HepG2 (cell line): ENCODE results near the gene EIF4E1B. TPM values are rescaled to one million over a fixed set of nuclear protein-coding genes. Genes with fewer than 3 reads are reported as not detected.

ENCODE experiments used
- ATF7-NPFF ChIP-seq: sonication (generic); formaldehyde crosslinking; IDR thresholded peaks from 2 replicates; pipeline ENCODE4 v1.8.1; 2023; ENCODE audit warnings: mild to moderate bottlenecking, low read depth, missing genetic modification reagents, moderate library complexity
- HOXA3 ChIP-seq: sonication (generic); formaldehyde crosslinking; IDR thresholded peaks from 2 replicates; pipeline ENCODE4 v1.5.0; 2020; ENCODE audit warnings: missing genetic modification reagents
- KDM2A ChIP-seq: sonication (generic); formaldehyde crosslinking; IDR thresholded peaks from 2 replicates; pipeline ENCODE4 v1.4.0; 2020; ENCODE audit warnings: low read depth, missing genetic modification reagents, borderline replicate concordance
- MEIS2 ChIP-seq: sonication (generic); formaldehyde crosslinking; IDR thresholded peaks from 2 replicates; pipeline ENCODE4 v1.9.0; 2021; ENCODE audit warnings: mild to moderate bottlenecking, missing genetic modification reagents
- MXI1 ChIP-seq: IDR thresholded peaks from 3 replicates; pipeline ENCODE4 v1.6.1; 2012; ENCODE audit warnings: low read depth, low read length, inconsistent platforms, borderline replicate concordance
- REST ChIP-seq, 2 experiments: IDR thresholded peaks; 2 replicates each; pipeline ENCODE4 v1.6.1; 2011 to 2012; ENCODE audit warnings: low read length in 2 of 2, borderline replicate concordance in 1 of 2, low read depth in 1 of 2, mild to moderate bottlenecking in 1 of 2, moderate library complexity in 1 of 2
- SIN3A ChIP-seq: IDR thresholded peaks from 2 replicates; pipeline ENCODE4 v1.6.1; 2011; ENCODE audit warnings: low read depth, mild to moderate bottlenecking, control low read depth, low read length, borderline replicate concordance
- ZNF446 ChIP-seq: sonication (generic); formaldehyde crosslinking; IDR thresholded peaks from 2 replicates; pipeline ENCODE4 v1.5.0; 2020; ENCODE audit warnings: mild to moderate bottlenecking, missing genetic modification reagents
- ZNF652 ChIP-seq: IDR thresholded peaks from 2 replicates; pipeline ENCODE4 v1.6.1; 2016; ENCODE audit warnings: low read depth, borderline replicate concordance
- polyA plus RNA-seq, 8 experiments: library from polyadenylated mRNA; depleted of rRNA in 3 of 8; stranded (reverse) in 7 of 8; unstranded in 1 of 8; fragments of >200 nt; fragmentation: Illumina TruSeq in 4 of 8; extraction: Trizol in 4 of 8; gene quantifications; 2 replicates each; pipeline versions ENCODE4 v1.2.1 to v1.2.3, GENCODE V29; 2011 to 2016; ENCODE audit warnings: low read depth in 4 of 8, missing spikeins in 1 of 8, mixed read lengths in 1 of 8; ENCODE audit not compliant: insufficient read depth in 1 of 8
- total RNA-seq, 5 experiments: library from RNA; depleted of rRNA; stranded (reverse); fragments of >200 nt; fragmentation: Illumina TruSeq; extraction: Trizol; gene quantifications; 2 replicates each; pipeline ENCODE4 v1.2.3, GENCODE V29; 2016; ENCODE audit warnings: low read depth in 1 of 5
- TF ChIP-seq, protein P1 (sequence below): sonication (generic); formaldehyde crosslinking; IDR thresholded peaks from 2 replicates; pipeline ENCODE4; 2020; ENCODE audit warnings: missing genetic modification reagents, mild to moderate bottlenecking, borderline replicate concordance
- TF ChIP-seq, protein P2 (sequence below): sonication (generic); formaldehyde crosslinking; IDR thresholded peaks from 2 replicates; pipeline ENCODE4 v1.8.0; 2023; ENCODE audit warnings: mild to moderate bottlenecking, missing genetic modification reagents
- TF ChIP-seq, protein P3 (sequence below): sonication (generic); formaldehyde crosslinking; IDR thresholded peaks from 2 replicates; pipeline ENCODE4 v1.5.0; 2020; ENCODE audit warnings: missing genetic modification reagents
- TF ChIP-seq, protein P4 (sequence below): sonication (generic); formaldehyde crosslinking; IDR thresholded peaks from 2 replicates; pipeline ENCODE4 v1.5.1; 2020; ENCODE audit warnings: mild to moderate bottlenecking, missing genetic modification reagents, moderate library complexity

Gene EIF4E1B
- total and polyA plus RNA-seq, 2 of the 13 experiments (the other 11 are each of a cell fraction or from before 2014, with no cell fraction given): not detected

- TF ChIP-seq REST (IDR thresholded peaks at IDR 0.05; ENCODE audit: borderline replicate concordance in 1 of 2, low read depth in 1 of 2, low read length in 2 of 2) (peak; percentile 74 to 93), MEIS2 (peak; percentile 38; the same call in 1 of the 2 replicates), KDM2A (CRISPR knock-in tag) (peak; percentile 67; the same call in 1 of the 2 replicates), ZNF446 (0 out of 2 replicates have a peak, but pooled peaks have one; percentile 60), SIN3A (peak; percentile 74; the same call in 1 of the 2 replicates), ZNF652 (CRISPR knock-in tag) (no peak), ATF7-NPFF (CRISPR knock-in tag) (peak; percentile 14; the same call in 1 of the 2 replicates), HOXA3 (peak; percentile 41; the same call in 1 of the 2 replicates), MXI1 (peak; percentile 57; the same call in 1 of the 3 replicates)
- TF ChIP-seq, protein P1, sequence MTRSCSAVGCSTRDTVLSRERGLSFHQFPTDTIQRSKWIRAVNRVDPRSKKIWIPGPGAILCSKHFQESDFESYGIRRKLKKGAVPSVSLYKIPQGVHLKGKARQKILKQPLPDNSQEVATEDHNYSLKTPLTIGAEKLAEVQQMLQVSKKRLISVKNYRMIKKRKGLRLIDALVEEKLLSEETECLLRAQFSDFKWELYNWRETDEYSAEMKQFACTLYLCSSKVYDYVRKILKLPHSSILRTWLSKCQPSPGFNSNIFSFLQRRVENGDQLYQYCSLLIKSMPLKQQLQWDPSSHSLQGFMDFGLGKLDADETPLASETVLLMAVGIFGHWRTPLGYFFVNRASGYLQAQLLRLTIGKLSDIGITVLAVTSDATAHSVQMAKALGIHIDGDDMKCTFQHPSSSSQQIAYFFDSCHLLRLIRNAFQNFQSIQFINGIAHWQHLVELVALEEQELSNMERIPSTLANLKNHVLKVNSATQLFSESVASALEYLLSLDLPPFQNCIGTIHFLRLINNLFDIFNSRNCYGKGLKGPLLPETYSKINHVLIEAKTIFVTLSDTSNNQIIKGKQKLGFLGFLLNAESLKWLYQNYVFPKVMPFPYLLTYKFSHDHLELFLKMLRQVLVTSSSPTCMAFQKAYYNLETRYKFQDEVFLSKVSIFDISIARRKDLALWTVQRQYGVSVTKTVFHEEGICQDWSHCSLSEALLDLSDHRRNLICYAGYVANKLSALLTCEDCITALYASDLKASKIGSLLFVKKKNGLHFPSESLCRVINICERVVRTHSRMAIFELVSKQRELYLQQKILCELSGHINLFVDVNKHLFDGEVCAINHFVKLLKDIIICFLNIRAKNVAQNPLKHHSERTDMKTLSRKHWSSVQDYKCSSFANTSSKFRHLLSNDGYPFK (CRISPR knock-in tag): no peak
- TF ChIP-seq, protein P2, sequence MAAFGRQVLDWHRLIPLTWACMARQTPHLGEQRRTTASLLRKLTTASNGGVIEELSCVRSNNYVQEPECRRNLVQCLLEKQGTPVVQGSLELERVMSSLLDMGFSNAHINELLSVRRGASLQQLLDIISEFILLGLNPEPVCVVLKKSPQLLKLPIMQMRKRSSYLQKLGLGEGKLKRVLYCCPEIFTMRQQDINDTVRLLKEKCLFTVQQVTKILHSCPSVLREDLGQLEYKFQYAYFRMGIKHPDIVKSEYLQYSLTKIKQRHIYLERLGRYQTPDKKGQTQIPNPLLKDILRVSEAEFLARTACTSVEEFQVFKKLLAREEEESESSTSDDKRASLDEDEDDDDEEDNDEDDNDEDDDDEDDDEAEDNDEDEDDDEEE: no peak
- TF ChIP-seq, protein P3, sequence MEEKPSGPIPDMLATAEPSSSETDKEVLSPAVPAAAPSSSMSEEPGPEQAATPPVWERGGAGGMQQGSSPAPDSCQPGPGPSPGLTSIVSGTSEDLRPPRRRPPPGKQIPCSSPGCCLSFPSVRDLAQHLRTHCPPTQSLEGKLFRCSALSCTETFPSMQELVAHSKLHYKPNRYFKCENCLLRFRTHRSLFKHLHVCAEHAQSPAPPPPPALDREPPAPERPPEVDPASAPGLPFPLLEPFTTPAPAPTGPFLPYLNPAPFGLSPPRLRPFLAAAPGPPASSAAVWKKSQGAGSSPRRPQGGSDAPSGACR: no peak
- TF ChIP-seq, protein P4, sequence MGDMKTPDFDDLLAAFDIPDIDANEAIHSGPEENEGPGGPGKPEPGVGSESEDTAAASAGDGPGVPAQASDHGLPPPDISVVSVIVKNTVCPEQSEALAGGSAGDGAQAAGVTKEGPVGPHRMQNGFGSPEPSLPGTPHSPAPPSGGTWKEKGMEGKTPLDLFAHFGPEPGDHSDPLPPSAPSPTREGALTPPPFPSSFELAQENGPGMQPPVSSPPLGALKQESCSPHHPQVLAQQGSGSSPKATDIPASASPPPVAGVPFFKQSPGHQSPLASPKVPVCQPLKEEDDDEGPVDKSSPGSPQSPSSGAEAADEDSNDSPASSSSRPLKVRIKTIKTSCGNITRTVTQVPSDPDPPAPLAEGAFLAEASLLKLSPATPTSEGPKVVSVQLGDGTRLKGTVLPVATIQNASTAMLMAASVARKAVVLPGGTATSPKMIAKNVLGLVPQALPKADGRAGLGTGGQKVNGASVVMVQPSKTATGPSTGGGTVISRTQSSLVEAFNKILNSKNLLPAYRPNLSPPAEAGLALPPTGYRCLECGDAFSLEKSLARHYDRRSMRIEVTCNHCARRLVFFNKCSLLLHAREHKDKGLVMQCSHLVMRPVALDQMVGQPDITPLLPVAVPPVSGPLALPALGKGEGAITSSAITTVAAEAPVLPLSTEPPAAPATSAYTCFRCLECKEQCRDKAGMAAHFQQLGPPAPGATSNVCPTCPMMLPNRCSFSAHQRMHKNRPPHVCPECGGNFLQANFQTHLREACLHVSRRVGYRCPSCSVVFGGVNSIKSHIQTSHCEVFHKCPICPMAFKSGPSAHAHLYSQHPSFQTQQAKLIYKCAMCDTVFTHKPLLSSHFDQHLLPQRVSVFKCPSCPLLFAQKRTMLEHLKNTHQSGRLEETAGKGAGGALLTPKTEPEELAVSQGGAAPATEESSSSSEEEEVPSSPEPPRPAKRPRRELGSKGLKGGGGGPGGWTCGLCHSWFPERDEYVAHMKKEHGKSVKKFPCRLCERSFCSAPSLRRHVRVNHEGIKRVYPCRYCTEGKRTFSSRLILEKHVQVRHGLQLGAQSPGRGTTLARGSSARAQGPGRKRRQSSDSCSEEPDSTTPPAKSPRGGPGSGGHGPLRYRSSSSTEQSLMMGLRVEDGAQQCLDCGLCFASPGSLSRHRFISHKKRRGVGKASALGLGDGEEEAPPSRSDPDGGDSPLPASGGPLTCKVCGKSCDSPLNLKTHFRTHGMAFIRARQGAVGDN (CRISPR knock-in tag): peak; percentile 45; the same call in 1 of the 2 replicates
Measured at GRCh38 chr5:176609724-176610434, 20.6 kb upstream of the EIF4E1B start, which contains the start of gene GPRIN1 (continued).
